Breast epithelium (tissue), 4 donors: ENCODE data around the gene F12. TPM values are rescaled to one million over a fixed set of nuclear protein-coding genes. Genes with fewer than 3 reads are reported as not detected.

Source experiments
- DNase-seq, 2 donors: peaks; one replicate each; pipeline ENCODE4 v3.0.0-alpha.2; 2019; ENCODE audit warnings: low spot score in 2 of 2
- H3K27ac ChIP-seq, 2 donors: fragments of 200-600 bp; sonication (generic) in 1 of 2; one replicate each; pipeline ENCODE4 v1.5.1; 2016 to 2019; ENCODE audit warnings: mild to moderate bottlenecking in 1 of 2
- H3K27me3 ChIP-seq, 2 donors: fragments of 200-600 bp; sonication (generic) in 1 of 2; one replicate each; pipeline versions ENCODE4 v1.5.1 to v1.6.0; 2017 to 2019; ENCODE audit warnings: control low read depth in 1 of 2, mild to moderate bottlenecking in 1 of 2
- H3K36me3 ChIP-seq: fragments of 200-600 bp; one replicate; pipeline ENCODE4 v1.5.1; 2019
- H3K4me1 ChIP-seq, 2 donors: fragments of 200-600 bp; sonication (generic); one replicate each; pipeline ENCODE4 v1.5.1; 2016 to 2019; ENCODE audit warnings: control low read depth in 1 of 2
- H3K4me3 ChIP-seq, 3 donors: fragments of 200-600 bp; sonication (generic); 1 replicate in 2 of 3; 2 replicates in 1 of 3; pipeline ENCODE4 v1.5.1; 2016 to 2019; ENCODE audit warnings: mild to moderate bottlenecking in 3 of 3, moderate library complexity in 2 of 3
- H3K9me3 ChIP-seq, 2 donors: fragments of 200-600 bp; sonication (generic) in 1 of 2; one replicate each; pipeline ENCODE4 v1.5.1; 2016 to 2019; ENCODE audit warnings: control low read depth in 1 of 2
- CTCF ChIP-seq, 3 donors: fragments of 450-650 bp; IDR thresholded peaks; one replicate each; pipeline ENCODE4 v1.5.1; 2016 to 2017; ENCODE audit warnings: antibody characterized with exemption in 3 of 3, mild to moderate bottlenecking in 3 of 3, moderate library complexity in 3 of 3
- POLR2A ChIP-seq: fragments of 450-650 bp; IDR thresholded peaks from one replicate; pipeline ENCODE4 v1.6.1; 2016; ENCODE audit warnings: antibody characterized with exemption, mild to moderate bottlenecking, moderate library complexity
- POLR2AphosphoS5 ChIP-seq, 3 donors: sonication (generic); formaldehyde crosslinking; IDR thresholded peaks; one replicate each; pipeline ENCODE4 v1.6.1; 2017; ENCODE audit warnings: antibody characterized with exemption in 3 of 3
- intact Hi-C: fragments of 100-400 bp; cut with DNase I; formaldehyde crosslinking; loops from one replicate; pipeline ENCODE4 v1.15.1; 2023; ENCODE audit warnings: low total_unique reads
- total RNA-seq, 3 donors: library from RNA; depleted of rRNA; stranded (reverse); fragments of >200 nt; gene quantifications; one replicate each; pipeline ENCODE4 v1.1.0, GENCODE V29; 2016

F12 gene
- total RNA-seq, 3 donors from 2014 or later, result 0.64 to 2.9 (median 2.6) TPM

GRCh38 chr5:177430140-177430951 lies 21.0 kb upstream of the F12 start:
- Histone ChIP-seq H3K9me3 (no peaks in the 10 kb centered on the region), H3K4me1 (peaks cover 5 to 17% of the 10 kb centered on the region in 2 donors), H3K27ac (peak overlapping the region in 1 of 2 donors; percentile 3), H3K36me3 (no peaks in the 10 kb centered on the region), H3K4me3 (no peak overlapping the region), H3K27me3 (no peaks in the 10 kb centered on the region)
- no peak for TF ChIP-seq POLR2AphosphoS5 (IDR thresholded peaks at IDR 0.05)
- TF ChIP-seq CTCF (IDR thresholded peaks at IDR 0.05), result no peak
- no peak for TF ChIP-seq POLR2A
- no peak for DNase-seq
- intact Hi-C loops, result no loop called here

- intact Hi-C loops, result no loop called here
- Histone ChIP-seq H3K4me1 (peaks cover 5 to 17% of the 10 kb centered on the region in 2 donors), H3K4me3 (no peak overlapping the region), H3K27ac (no peak overlapping the region), H3K27me3 (no peaks in the 10 kb centered on the region), H3K36me3 (no peaks in the 10 kb centered on the region), H3K9me3 (no peaks in the 10 kb centered on the region)
- TF ChIP-seq POLR2A (no peak), CTCF (IDR thresholded peaks at IDR 0.05) (no peak), POLR2AphosphoS5 (IDR thresholded peaks at IDR 0.05) (no peak)
- DNase-seq, result no peak
Observed at GRCh38 chr5:177429248-177430040, 20.1 kb upstream of the F12 start.

- no peak for DNase-seq
- Histone ChIP-seq H3K36me3 (no peaks in the 10 kb centered on the region), H3K9me3 (no peaks in the 10 kb centered on the region), H3K27ac (peak overlapping the region in 1 of 2 donors; percentile 91), H3K4me3 (no peak overlapping the region), H3K4me1 (peaks cover 5 to 17% of the 10 kb centered on the region in 2 donors), H3K27me3 (no peaks in the 10 kb centered on the region)
- intact Hi-C loops, result no loop called here
- TF ChIP-seq CTCF (IDR thresholded peaks at IDR 0.05) (no peak), POLR2A (no peak)
Observed at GRCh38 chr5:177428574-177429217, 19.3 kb upstream of the F12 start.

GRCh38 chr5:177427919-177428573 lies 18.7 kb upstream of the F12 start:
- Histone ChIP-seq H3K9me3 (no peaks in the 10 kb centered on the region), H3K27me3 (no peaks in the 10 kb centered on the region), H3K4me1 (peaks cover 5 to 17% of the 10 kb centered on the region in 2 donors), H3K36me3 (no peaks in the 10 kb centered on the region), H3K27ac (peak overlapping the region; percentile 91 to 92), H3K4me3 (peak overlapping the region; percentile 77 to 88 (median 84))
- TF ChIP-seq POLR2A (no peak), CTCF (IDR thresholded peaks at IDR 0.05) (no peak)
- intact Hi-C loops, result no loop called here
- DNase-seq, result no peak
